ENCODE results near the gene BICD1.
"Not testable (repeated sequence)": the region's sequence is repeated elsewhere in the genome, so short reads cannot be mapped to it uniquely, and the experiment has no call there.

BICD1 gene

DNA sequence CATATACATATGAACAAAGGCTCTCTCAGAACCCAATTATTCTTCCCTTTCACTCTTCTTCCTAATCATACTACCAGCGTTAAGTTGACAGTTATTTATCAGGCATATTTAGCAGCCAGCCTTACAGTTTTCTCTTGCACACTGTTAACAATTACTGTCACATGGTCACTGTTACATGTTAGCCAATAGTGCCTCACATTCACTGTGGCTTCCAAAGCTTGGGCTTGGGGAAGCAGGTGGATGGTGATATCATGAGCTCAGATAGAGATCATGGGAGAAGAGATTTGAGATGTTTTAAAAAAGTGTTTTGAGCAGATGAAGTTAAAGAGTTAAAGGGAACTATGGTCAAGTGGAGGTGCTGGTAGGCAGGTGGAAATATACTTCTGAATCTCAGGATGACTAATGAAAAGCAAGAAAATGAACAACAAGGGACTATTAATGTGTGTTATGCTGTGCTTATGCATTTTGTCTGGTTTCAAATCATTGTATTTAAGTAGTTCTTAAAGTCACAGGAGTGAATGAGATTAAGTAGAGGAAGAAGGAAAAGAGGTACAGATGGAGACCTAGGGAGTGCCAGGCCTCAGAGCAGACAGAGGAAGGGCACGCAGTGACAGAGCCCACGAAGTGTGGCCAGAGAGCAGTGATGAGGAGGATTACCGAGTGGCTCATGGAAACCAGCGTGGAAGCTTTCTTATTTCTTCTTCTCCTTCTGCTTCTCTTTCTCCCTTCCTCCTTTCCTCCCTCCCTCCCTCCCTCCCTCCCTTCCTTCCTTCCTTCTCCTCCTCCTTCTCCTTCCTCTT is 39.6 kb downstream of the BICD1 start:
- no peak for DNase-seq (ENCODE audit: low read depth)

DNA sequence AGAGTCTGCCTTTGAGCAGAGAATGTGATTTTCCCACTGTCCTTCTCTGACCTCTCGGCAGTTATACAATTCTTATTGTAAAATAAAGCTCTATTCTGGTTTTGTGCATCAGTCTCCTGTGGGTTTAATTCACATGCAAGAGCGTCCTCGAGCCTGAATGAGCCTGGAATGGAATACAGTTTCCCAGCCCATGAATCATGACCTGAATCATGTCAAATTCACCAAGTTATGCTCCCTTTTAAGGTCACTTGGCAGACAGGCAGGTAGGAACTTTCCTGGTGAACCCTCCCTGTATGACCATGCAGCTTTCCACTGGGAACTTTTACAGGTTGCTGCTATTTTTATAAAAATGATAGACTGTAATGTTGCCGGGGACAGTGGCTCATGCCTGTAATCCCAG is 41.7 kb downstream of the BICD1 start:
- no peak for DNase-seq (ENCODE audit: low read depth)

DNA sequence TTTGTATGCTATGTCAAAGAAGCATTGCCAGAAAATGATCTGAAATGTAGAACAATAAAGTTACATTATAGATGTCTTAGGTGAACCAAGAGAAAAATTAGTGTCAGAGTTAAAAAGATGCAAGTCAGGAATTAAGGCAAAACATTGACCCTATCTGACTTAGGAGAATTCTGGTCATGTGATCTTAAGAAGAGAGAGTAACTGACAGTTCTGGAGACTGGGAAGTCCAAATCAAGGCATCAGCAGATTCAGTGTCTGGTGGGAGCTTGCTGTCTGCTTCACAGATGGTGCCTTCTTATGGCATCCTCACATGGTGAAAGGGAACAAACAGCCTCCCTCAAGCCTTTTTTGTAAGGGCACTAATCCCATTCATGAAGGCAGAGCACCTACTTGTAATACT is 42.8 kb downstream of the BICD1 start:
- no peak for DNase-seq (ENCODE audit: low read depth)

DNA sequence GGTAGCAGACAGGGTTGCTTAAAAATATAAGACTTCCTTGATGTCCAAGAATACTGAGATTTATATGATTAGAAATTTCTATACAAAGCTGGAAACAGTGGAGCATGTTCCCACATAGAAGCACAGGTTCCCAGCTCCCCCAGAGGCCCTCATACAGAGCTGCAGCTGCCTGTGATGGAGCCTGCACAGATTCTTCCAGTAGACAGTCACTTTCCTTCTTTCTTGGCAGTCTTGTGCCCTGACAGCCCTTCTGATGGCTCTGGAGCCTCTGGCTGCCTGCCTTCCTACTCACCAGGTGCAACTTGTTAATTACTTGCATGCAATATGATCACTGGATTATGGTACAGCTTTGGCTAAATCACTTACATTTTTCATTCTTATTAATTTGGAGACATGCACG is 44.4 kb downstream of the BICD1 start:
- no peak for DNase-seq (ENCODE audit: low read depth)

DNA sequence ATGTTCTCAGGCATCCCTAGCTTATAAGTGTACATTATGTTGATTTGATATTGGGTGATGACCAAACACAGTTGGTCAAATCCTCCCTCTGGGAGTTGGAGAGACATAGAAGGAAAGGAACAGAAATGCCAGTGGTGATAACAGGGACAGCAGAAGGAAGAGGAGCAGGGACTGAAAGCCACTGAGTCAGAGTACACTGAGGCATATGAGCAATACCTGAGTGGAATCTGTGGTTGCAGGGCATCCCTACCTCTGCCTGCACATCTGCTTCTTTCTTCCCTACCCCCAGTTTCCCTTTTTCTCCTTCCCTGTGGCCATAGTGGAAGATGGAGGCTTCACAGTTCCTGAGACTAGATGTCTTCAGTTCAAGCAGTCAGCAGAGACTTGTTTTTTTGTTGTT is 44.9 kb downstream of the BICD1 start:
- DNase-seq (ENCODE audit: low read depth), result no peak

DNA sequence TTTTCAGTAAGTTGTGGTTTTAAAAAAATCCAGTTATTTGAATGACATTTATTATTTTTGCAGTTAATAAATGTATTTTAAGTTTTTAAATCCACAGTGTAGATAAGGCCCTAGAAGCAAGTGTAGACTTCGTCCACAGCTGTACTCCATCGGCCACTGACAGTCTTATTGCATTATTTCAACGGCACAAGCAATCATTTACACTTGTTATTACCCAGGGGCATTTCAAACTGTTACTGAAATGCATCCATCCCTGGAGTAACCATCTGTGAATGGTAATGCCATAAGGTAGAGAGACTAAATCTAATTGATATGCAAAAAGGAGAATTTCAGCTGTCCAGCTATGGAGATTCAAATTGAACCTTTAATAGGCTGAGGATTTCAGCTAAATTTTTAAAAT is 48.4 kb downstream of the BICD1 start:
- no peak for DNase-seq (ENCODE audit: low read depth)

DNA sequence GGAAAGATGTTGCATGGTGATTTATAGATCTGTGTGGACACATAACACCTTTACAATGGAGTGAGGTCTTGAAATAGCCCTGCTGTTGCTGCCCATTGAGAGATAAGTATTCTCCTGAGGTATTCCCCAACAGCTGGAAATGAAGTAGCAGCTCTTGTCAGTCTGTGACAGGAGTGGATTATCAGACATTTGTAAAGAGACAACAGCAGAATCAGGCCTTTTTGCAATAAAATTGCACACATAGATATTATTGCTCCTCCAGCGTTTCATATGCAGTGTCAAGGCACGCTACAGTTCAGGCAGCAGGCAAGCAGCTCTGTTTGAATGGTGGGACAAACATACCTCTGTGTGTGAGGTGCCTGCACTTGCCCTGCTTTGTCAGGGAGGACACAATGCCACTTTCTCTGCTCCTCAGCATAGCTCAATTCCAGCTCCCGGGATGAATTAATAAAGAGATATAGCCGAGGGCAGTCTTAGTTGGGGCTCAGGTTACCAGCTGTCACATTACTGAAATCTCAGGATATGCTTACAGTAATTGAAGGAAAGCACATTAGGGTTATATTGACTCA is 49.4 kb downstream of the BICD1 start:
- no peak for DNase-seq (ENCODE audit: low read depth)

DNA sequence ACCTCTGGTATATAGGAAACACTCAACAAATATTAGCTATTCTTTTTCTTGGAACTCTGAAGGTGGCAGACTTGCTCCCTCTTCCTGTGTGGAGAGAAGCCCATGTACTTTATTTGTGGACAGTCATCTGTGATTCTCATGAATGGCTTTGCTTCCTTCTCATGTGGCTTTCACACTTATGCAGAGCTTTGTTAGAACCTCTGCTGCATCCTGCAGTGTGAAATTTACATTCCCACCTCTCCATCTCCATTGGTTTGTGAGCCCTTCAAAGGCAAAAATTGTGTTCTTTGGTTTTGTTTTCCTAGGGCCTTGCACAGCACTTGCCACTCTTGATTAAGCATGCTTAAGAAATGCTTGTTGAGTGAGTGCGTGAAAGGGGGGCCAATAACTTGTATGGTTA is 51.9 kb downstream of the BICD1 start:
- DNase-seq (ENCODE audit: low read depth), result no peak

DNA sequence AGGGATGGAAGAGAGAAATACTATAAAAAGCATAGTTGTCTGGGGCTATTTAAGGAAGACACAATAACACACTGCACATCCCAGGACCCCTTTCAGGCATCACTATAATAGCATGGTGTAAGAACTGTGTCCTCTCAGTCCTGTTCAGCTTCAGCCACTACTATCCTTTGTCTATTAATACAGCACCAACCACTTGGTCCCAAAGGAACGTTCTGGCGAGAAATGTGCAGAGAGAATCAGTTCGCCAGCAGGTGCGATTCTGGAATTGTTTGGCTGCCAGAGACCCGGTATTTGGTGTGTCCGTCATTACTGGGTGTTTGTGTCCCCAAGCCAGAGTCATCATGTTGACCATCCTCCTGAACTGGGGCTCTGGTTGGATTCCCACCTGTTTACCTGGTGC is 52.7 kb downstream of the BICD1 start:
- DNase-seq (ENCODE audit: low read depth), result no peak

DNA sequence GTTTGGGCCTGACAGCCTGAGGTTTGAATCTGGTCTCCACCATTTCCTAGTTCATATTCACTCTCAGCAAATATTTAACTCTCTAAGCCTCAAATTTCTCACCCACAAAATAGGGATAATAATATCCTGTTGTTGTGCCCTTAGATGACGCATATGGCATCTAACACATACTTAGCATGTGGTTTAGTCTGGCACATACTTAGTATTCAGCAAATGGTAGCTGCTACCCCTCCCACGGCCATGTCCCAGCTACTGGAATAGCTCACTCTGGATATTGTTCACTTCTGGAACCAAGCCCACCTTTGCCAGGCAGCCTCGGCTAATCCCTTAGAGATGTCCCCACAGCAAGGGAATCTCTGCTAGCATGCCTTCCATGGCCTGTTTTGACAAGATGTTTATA is 53.3 kb downstream of the BICD1 start:
- no peak for DNase-seq (ENCODE audit: low read depth)

DNA sequence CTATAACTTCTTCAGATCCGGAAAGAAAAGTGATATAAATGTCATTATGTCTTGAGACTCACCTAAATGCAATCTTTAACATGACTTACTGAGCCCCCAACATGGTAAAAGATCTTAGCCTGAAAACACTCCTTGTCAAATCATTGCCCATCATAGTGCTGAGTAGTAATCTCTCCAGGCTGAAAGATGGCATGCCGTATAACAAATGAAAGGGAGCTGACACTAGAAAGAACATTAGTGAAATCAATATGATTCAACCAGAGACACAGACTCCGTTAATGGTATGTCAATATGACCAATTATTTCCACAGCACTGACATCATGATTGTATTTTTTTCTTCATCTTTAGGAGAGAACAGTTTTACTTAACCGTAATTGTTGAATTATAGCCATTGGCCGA is 54.4 kb downstream of the BICD1 start:
- no peak for DNase-seq (ENCODE audit: low read depth)

DNA sequence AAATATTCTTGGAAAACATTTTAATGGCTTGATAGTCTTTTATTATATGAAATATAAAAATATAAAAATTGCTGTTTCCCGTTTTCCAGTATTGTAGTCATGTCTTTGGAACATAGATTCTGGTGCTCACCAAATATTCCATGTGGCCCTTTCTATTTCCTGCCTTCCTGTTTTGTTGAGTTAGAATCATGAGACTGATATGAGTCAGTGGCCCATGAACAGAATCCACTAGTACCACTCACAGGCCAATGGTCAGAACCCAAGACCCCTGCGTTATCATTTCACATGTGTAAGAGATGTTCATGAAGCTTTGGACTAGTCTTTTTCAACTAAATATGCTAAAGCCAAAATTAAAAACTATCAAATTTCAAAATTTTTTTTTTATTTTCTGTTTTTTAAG is 56.9 kb downstream of the BICD1 start:
- no peak for DNase-seq (ENCODE audit: low read depth)

DNA sequence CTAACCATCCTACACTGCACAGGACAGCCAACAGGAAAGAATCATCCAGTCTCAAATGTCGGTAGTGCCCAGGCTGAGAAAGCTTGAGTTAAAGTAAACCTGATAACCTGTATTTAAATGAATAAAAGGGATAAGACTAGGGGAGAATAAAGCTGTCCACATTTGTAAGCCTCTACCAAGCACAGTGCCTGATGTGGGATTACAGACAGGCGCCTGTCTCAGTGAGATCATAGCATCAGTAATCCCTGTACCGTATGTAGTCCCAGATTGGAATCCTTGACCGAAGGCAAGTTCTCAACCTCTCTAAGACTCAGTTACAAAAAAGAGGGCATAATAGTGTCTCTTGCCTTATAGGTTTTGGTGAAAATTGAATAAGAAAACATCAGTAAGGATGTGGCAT is 59.9 kb downstream of the BICD1 start:
- no peak for DNase-seq (ENCODE audit: low read depth)

DNA sequence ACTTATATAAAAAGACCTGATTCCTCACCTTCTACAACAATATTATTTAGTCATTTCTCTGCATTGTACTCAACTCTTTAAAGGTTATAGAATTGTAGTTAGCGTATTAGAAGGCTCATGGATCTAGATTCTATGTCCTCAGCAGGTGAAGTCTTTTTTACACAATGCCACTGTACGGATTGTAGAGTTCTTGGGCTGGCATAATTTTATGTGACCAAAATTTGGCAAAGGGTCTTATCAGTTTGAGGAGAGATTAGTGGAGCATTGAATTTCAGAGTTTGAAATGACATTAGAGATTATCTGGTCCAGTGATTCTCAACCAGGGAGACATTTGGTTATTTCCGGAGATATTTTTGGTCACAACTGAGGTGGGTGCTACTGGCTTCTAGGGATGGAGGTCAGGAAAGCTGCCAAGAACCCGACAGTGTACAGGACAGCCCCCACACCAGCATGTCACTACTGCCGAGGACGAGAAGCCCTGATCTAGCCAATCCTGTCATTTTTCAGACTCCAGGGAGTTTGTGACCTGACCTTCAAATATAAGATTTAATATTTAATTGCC is 63.9 kb downstream of the BICD1 start:
- no peak for DNase-seq (ENCODE audit: low read depth)

DNA sequence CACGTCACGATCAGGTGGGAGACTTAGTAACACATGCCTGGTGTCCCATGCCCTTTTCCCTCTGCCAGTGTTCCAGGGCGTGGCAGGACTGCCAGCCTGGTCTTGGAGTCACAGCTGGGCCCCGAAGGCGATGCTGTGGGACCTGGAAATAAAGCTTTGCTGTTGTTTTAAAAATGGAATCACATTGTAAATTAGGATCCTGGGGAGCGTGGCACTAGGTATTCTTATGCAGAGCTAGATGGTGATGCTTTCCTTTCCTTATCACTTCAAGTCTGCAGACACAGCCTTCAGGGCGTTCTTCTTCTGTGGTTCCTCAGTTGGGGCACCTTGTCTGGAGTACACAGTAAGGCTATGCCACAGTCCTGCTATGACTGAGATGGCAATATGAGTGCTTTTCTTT is 64.6 kb downstream of the BICD1 start:
- no peak for DNase-seq (ENCODE audit: low read depth)

DNA sequence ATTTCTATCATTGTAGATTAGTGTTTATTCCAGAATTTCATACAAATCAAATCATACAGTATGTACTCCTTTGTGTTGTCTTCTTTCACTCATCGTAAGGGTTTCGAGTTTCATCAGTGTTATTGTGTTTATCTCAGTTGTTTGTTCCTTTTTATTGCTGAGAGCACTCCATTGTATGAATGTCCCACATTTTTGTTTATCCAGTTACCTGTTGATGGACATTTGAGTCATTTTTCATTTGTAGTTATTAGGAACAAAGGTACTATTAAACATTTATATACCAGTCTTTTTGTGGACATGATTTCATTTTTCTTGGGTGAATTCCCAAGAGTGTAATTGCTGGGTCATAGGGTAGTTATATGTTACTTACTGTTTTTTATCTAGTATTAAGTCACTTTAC is 70.0 kb downstream of the BICD1 start:
- DNase-seq (ENCODE audit: low read depth), result no peak

DNA sequence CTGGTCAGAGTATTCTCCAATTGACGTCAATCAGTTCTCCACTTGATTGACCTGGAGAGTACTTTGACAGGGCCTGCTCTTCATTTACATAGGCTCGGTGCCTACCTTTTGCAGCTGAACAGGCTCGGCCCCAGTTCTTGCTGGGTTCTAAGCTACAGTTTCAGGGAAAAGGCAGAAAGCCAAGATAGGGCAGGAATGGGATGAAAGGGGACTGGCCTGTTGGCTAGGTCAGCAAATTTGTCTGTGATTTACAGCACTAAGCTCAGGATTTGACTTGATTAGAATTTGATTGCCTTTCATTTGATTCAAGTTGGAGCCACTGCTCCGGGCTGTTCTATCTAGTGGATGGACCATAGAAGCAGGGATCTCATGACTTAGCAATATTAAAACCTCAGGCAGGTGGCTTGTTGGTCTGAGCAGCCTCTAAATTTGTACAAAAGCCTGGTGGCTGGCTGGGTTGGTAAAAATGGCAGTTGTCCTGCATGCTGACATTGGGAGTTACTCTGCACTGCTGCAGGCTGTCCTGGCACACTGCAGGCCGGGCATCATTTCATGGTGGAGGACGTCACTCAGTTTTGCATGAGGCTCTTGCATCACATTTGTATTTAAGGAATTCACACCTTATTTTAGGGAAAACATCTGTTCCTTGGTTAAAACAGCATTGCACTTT is 71.8 kb downstream of the BICD1 start:
- DNase-seq (ENCODE audit: low read depth), result no peak

DNA sequence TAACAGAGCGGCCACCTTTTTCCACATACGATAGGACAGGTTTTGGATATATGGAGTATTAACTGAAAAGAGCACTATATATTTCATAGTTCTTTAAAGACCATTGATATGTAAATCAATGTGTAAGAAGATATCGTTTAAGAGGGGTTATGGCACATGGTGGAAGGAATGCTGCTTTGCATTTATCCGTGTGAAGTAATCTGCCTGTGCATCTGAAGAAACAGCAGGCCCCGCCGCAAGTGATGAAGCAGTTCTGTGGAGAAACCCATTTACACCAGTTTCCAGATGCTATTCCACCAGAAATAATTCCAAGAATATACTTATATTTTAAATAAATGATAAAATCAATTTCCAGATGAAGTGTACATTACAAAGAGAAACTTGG is 72.4 kb downstream of the BICD1 start:
- DNase-seq (ENCODE audit: low read depth), result no peak

DNA sequence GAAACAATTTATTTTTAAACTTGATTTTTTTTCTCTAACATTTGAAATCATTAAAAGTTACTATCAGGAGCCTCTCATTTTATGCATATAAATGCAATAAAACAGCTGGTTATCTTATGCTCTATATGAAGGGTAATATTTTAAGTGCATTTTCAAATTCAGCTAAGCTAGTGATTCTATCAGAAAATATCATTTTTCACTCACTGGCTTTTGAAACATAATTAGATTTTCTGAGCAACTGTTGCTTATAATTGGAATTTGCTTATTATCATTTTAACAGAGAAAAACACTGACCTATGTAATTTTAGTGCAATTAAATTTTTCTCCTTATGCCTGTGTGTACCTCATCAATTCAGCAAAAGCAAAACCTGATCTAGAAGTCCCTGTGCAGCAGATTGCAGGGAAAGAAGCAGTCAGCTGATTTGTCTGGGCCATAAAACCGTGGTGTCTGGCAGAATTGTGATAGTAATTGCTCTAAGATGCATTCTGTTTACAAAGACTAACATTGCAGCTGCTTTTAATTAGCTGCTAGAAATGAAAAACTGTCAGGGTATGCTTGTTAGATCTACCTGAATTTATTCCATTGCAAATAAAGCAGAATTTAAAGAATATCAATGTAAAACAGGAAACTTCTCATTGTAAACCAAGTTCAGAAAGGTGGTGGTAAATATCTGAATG is 75.0 kb downstream of the BICD1 start:
- no peak for DNase-seq (ENCODE audit: low read depth)

DNA sequence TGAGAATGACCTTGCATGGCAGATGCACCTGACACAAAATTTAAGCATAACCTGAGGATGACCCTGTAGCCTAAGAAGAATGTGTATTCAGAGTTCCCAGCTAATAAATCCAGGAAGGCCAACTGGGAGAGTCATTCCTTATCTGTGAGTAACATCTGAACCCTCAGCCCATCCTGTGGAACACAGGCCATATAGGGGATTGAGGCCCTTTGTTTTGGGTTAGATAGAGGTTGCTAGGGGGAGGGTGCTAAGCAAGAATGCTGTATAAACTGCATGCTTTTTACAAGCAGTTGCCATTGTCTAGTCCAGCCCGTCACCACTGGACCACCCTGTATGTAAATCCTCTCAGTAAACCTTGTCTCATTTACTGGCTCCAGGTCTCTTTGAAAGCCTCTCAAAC is 77.0 kb downstream of the BICD1 start:
- DNase-seq (ENCODE audit: low read depth), result no peak

DNA sequence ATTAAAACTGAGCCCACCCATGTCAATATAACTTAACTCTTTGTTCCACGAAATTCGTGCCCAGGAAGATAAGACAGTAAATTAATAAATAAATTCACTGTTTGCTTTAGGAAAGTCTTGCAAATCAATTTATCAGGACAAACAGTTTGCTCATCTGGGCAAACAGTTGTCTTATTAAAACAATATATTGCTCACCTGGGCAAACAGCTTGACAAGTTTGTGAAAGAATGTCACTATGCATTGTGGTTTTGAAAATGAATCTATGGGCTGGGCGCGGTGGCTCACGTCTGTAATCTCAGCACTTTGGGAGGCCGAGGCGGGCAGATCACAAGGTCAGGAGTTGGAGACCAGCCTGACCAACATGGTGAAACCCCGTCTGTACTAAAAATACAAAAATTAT is 80.5 kb downstream of the BICD1 start:
- DNase-seq (ENCODE audit: low read depth), result not testable (repeated sequence)

DNA sequence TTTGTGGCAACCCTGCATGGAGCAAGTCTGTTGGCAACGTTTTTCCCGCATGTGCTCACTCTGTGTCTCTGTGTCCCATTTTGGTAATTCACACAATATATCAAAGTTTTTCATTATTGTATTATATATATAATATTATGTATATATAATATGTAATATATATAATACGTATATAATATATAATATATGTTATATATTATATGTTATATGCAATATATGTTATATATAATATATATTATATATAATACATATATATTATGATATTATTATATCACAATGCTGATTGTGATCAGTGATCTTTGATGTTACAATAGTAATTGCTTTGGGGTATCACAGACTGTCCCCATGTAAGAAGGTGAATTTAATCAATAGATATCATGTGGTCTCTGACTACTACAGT is 84.8 kb downstream of the BICD1 start:
- DNase-seq (ENCODE audit: low read depth), result no peak

All from activated T-helper 9 cell treated with anti-CD3 and anti-CD28 coated beads, Interleukin-2, amount 50 U/mL, for 16 hours (primary cell).